ENCODE measurements around the gene CFP. TPM values are rescaled to one million over a fixed set of nuclear protein-coding genes. Genes with fewer than 3 reads are reported as not detected.

CFP gene
- total RNA-seq, 1 donor from 2014 or later, result 0.08 TPM

GRCh38 chrX:47638816-47639215 is 9.1 kb upstream of the CFP start:
- DNase-seq (ENCODE audit: low read depth), result no peak

- DNase-seq (ENCODE audit: low read depth), result no peak
Observed at GRCh38 chrX:47637546-47638195, 7.9 kb upstream of the CFP start.

- DNase-seq (ENCODE audit: low read depth), result no peak
Observed at GRCh38 chrX:47634871-47635575, 5.3 kb upstream of the CFP start.

GRCh38 chrX:47633689-47634590 is 4.2 kb upstream of the CFP start:
- DNase-seq (ENCODE audit: low read depth), result no peak

GRCh38 chrX:47632666-47633065 is 2.9 kb upstream of the CFP start:
- DNase-seq (ENCODE audit: low read depth), result no peak

- no peak for DNase-seq (ENCODE audit: low read depth)
Observed at GRCh38 chrX:47631676-47632075, 1.9 kb upstream of the CFP start.

- no peak for DNase-seq (ENCODE audit: low read depth)
Observed at GRCh38 chrX:47628982-47629381, 748 bp downstream of the CFP start.

GRCh38 chrX:47625365-47625764 is 4.4 kb downstream of the CFP start:
- no peak for DNase-seq (ENCODE audit: low read depth)

- DNase-seq (ENCODE audit: low read depth), result peak; percentile 78
Observed at GRCh38 chrX:47623540-47624027, 6.1 kb downstream of the CFP start.

DNA sequence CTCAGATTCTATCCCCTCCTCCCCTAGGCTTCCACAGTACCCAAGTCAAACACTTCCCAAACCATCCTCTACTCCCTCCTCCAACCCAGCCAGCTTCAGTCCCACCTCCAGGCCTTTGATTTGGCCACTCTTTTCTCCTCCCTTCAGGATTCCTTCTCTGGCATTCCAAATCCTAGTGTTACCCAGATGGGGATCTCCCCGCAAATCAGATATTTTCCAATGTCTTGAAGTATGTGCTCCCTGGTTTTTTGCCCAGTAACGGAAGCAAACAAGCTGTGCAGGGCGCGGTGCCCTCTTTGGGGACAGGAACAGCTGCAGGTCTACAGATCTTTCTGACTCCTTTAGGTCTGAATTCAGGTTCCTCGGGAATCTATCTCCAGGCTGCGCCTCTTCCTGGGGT is 7.9 kb downstream of the CFP start:
- DNase-seq (ENCODE audit: low read depth), result no peak

- no peak for DNase-seq (ENCODE audit: low read depth)
Observed at GRCh38 chrX:47620303-47620685, 9.4 kb downstream of the CFP start.

GRCh38 chrX:47619486-47620302 is 10.0 kb downstream of the CFP start, which contains the start of gene SYN1:
TSS of gene SYN1 (minus strand) at chrX:47619857. CDS start at chrX:47619728, 129 bp downstream.
- peak; percentile 67 for DNase-seq (ENCODE audit: low read depth)

DNA sequence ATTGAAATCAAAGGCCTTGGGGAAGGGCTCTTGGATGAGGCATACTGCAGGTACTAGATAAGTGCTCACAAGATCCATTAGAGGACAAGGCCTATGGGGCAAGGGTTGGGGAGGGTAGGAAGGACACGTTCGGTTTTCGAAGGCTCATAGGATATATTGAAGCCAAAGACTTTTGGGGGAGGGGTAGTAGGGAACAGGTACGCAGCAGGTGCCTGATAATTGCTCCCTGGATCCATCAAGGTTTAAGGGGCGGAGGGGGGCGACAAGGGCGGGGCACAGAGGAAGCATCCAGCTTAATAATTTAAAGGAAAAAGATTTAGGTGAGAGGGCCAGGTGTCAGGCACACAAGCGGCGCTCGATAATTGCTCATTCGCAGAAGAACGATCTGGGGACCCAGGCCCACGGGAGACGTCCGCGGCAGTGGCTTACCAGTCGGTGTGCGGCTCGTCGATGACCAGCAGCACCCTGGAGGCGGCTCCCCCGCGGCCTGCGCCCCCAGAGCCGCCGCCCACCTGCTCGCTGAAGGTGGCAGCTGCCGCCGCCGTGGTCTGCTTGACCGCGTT is 10.7 kb downstream of the CFP start:
- no peak for DNase-seq (ENCODE audit: low read depth)

GRCh38 chrX:47614618-47615017 is 15.1 kb downstream of the CFP start:
- DNase-seq (ENCODE audit: low read depth), result no peak

- no peak for DNase-seq (ENCODE audit: low read depth)
Observed at GRCh38 chrX:47613082-47613481, 16.6 kb downstream of the CFP start.

DNA sequence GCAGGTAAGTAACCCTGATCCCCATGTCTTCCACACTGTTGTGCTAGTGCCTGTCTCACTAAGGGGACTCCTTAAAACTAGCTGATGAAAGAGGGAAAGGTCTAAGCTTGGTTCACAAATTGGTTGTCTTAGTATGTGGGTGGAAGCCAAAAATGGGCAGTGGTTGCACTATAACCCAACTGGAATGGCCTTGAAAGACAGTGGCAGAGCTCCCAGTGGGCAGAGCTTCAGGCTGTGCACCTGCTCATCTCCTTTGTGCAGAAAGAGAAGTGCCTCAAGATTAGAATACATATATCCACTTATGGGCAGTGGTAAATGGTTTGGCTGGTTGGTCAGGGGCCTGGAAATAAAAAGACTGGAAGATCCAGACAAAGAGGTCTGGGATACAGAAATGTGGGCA is 17.3 kb downstream of the CFP start:
- DNase-seq (ENCODE audit: low read depth), result no peak

DNA sequence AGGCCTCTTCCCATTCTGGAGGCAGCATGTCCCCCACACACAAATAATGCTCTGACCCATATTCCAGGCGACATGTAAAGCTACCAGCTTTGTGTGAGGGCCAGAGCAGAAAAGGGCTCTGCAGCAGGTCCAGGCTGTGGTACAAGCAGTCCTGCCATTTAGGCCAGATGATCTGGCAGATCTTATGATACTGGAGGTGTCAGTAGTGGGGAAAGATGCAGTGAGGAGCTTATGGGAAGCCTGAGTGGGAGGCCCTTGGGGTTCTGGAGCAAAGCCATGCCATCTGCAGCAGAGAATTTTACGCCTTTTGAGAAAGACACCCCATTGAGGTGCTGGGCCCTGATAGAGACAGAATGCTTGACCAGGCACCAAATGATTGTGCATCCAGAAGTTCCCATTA is 17.8 kb downstream of the CFP start:
- no peak for DNase-seq (ENCODE audit: low read depth)

GRCh38 chrX:47611489-47611888 is 18.2 kb downstream of the CFP start:
- DNase-seq (ENCODE audit: low read depth), result no peak

DNA sequence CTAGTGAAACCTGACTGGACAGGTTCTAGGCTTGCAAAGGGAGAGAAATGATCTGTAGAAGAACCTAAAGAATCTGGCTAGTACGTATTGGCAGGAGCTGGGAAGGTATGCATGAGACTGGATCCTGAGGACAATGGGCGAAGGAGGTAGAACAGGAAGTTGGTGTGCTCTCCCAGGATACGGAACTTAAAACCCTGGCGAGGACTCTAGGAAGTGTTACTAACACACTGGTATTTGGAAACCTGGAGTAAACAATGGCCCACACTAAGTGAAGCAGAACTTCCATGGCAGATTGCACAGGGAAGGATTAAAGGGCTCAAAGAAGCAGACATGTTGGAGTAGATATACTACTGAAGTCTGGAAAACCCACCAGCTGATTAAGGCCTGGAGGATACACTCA is 19.2 kb downstream of the CFP start:
- no peak for DNase-seq (ENCODE audit: low read depth)

DNA sequence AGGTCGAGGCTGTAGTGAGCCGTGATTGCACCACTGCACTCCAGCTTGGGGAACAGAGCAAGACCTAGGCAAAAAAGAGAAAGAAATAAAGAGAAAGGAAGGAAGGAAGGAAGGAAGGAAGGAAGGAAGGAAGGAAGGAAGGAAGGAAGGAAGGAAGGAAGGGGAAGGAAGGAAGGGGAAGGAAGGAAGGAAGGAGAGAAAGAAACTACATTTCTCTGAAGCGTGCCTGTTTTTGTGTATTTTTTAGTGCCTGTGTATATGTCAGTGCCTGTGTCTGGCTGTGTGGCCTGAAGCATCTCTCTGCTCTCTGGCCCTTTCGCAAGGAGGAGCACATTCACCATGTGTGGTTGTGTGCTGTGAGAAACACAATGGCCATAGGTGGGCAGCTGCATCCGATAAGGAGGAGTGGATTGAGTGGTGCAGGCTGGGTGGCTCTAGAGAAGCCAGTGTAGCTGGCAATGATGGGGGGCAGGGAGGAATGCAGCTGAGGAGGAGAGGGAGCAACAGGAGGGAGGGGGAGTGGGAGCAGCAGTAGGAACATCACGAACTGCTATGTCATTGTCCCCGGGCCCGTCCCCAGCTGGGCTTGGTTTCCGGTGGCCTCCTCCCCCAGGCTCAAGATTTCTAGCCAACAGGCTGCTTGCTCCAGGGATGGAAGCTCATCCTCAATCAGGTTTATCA is 21.5 kb downstream of the CFP start:
- DNase-seq (ENCODE audit: low read depth), result no peak
